ENCODE results near the gene DHRS11.
"Not testable (repeated sequence)": the region's sequence is repeated elsewhere in the genome, so short reads cannot be mapped to it uniquely, and the experiment has no call there.

Gene DHRS11

GRCh38 chr17:36593656-36594316, 2.1 kb downstream of the DHRS11 start:
- DNase-seq (ENCODE audit: low spot score): no peak

GRCh38 chr17:36594626-36595401, 3.1 kb downstream of the DHRS11 start:
- no peak for DNase-seq (ENCODE audit: low spot score)

- DNase-seq (ENCODE audit: low spot score): no peak
These were observed 5.5 kb downstream of the DHRS11 start for GRCh38 chr17:36597226-36597625.

GRCh38 chr17:36597866-36598777, 6.4 kb downstream of the DHRS11 start:
- no peak for DNase-seq (ENCODE audit: low spot score)

GRCh38 chr17:36598951-36599401, 7.3 kb downstream of the DHRS11 start:
- no peak for DNase-seq (ENCODE audit: low spot score)

- no peak for DNase-seq (ENCODE audit: low spot score)
These were observed 8.0 kb downstream of the DHRS11 start for GRCh38 chr17:36599546-36600250.

GRCh38 chr17:36600465-36600864, 8.8 kb downstream of the DHRS11 start:
- no peak for DNase-seq (ENCODE audit: low spot score)

GRCh38 chr17:36600936-36601302, 9.2 kb downstream of the DHRS11 start:
- no peak for DNase-seq (ENCODE audit: low spot score)

GRCh38 chr17:36601303-36602029, 9.8 kb downstream of the DHRS11 start, which contains the start of gene MRM1:
Gene MRM1 (plus strand): TSS chr17:36601583. CDS start chr17:36601811, 228 bp downstream.
- DNase-seq (ENCODE audit: low spot score): peak; percentile 91

GRCh38 chr17:36602030-36602748, 10.5 kb downstream of the DHRS11 start:
- no peak for DNase-seq (ENCODE audit: low spot score)

GRCh38 chr17:36602924-36603384, 11.3 kb downstream of the DHRS11 start:
- DNase-seq (ENCODE audit: low spot score): peak; percentile 78

GRCh38 chr17:36605028-36605427, 13.3 kb downstream of the DHRS11 start:
- DNase-seq (ENCODE audit: low spot score): not testable (repeated sequence)

- no peak for DNase-seq (ENCODE audit: low spot score)
These were observed 16.6 kb downstream of the DHRS11 start for GRCh38 chr17:36608280-36608679.

GRCh38 chr17:36608794-36609497, 17.3 kb downstream of the DHRS11 start:
- no peak for DNase-seq (ENCODE audit: low spot score)

- no peak for DNase-seq (ENCODE audit: low spot score)
These were observed 17.8 kb downstream of the DHRS11 start for GRCh38 chr17:36609498-36609862.

- DNase-seq (ENCODE audit: low spot score): no peak
These were observed 18.8 kb downstream of the DHRS11 start for GRCh38 chr17:36610474-36610873.

- DNase-seq (ENCODE audit: low spot score): no peak
These were observed 19.8 kb downstream of the DHRS11 start for GRCh38 chr17:36611345-36612072.

GRCh38 chr17:36612323-36612722, 20.6 kb downstream of the DHRS11 start:
- no peak for DNase-seq (ENCODE audit: low spot score)

- DNase-seq (ENCODE audit: low spot score): no peak
These were observed 21.5 kb downstream of the DHRS11 start for GRCh38 chr17:36613155-36613554.

All from CD4-positive, alpha-beta T cell treated with Interleukin-2 at 100 ng/mL for 4 hours (primary cell).